ENCODE results near the gene PTGR1. TPM values are rescaled to one million over a fixed set of nuclear protein-coding genes. Genes with fewer than 3 reads are reported as not detected.

PTGR1 gene
- total and polyA plus RNA-seq, 5 donors from 2014 or later, result 0.32 TPM; not detected in 4

Other genes with a start within 250 kb of the PTGR1 start
- 59.1 TPM for gene ECPAS, start 115.3 kb downstream of the PTGR1 start, total RNA-seq
- 10 to 100 TPM in 3 of 4 donors, 1 to 10 TPM in 1; 9.5 to 12.4 (median 10.7) TPM for gene ECPAS, start 115.3 kb downstream of the PTGR1 start, polyA plus RNA-seq
- gene ZNF483, start 74.5 kb downstream of the PTGR1 start, total RNA-seq, result 22.1 TPM
- gene ZNF483, start 74.5 kb downstream of the PTGR1 start, polyA plus RNA-seq, result 10 to 100 TPM in 1 of 4 donors, 1 to 10 TPM in 3; 5.5 to 10.2 (median 8.6) TPM
- 2.9 TPM for gene DNAJC25, start 31.7 kb upstream of the PTGR1 start, total RNA-seq
- gene DNAJC25, start 31.7 kb upstream of the PTGR1 start, polyA plus RNA-seq, result 1 to 10 TPM; 1.3 to 3.0 (median 2.3) TPM
- gene GNG10, start 62.0 kb upstream of the PTGR1 start, total RNA-seq, result 11.1 TPM
- 10 to 100 TPM; 29.2 to 50.6 (median 35.1) TPM for gene GNG10, start 62.0 kb upstream of the PTGR1 start, polyA plus RNA-seq
- not detected for gene SHOC1, start 195.3 kb upstream of the PTGR1 start, total RNA-seq
- not detected for gene SHOC1, start 195.3 kb upstream of the PTGR1 start, polyA plus RNA-seq